ENCODE data around the gene F10. TPM values are rescaled to one million over a fixed set of nuclear protein-coding genes. Genes with fewer than 3 reads are reported as not detected.
"Not testable (repeated sequence)": the region's sequence is repeated elsewhere in the genome, so short reads cannot be mapped to it uniquely, and the experiment has no call there.

Gene F10
- total and polyA plus RNA-seq, 9 of the 15 experiments (the other 6 are each of a cell fraction or from before 2014, with no cell fraction given): 0.04 to 0.09 (median 0.07) TPM; not detected in 5

DNA sequence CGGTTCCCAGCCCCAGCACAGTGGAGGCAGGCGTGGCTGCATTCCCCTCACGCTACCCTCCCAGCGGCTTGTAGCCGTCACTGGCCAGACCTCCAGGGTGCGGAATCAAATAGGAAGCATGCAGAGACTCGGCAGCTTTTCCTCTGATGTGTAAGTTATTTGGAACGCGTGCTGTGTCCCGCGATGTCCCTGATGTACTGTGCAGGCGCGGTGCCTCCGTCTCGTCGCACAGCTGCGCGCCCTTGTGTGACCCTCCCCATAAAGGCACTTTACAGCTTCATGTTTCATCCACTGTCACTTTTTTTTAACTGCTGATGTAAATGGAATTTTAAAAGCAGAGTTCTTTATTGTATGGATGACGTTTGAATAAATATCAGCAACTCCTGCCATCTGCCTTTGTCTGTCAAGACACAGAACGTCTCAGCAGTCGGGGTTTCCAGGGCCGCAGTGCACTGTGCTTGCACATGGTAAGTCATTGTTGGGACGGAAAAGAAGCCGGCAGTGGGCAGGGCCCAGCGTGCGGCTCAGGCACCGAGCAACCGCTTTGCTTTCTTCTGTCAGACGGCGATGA is 24.4 kb upstream of the F10 start (continued):
- TF ChIP-seq, protein P1, sequence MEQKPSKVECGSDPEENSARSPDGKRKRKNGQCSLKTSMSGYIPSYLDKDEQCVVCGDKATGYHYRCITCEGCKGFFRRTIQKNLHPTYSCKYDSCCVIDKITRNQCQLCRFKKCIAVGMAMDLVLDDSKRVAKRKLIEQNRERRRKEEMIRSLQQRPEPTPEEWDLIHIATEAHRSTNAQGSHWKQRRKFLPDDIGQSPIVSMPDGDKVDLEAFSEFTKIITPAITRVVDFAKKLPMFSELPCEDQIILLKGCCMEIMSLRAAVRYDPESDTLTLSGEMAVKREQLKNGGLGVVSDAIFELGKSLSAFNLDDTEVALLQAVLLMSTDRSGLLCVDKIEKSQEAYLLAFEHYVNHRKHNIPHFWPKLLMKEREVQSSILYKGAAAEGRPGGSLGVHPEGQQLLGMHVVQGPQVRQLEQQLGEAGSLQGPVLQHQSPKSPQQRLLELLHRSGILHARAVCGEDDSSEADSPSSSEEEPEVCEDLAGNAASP (IDR thresholded peaks at IDR 0.05): no peak
- TF ChIP-seq ZNF133 (CRISPR knock-in tag; IDR thresholded peaks at IDR 0.05): no peak

DNA sequence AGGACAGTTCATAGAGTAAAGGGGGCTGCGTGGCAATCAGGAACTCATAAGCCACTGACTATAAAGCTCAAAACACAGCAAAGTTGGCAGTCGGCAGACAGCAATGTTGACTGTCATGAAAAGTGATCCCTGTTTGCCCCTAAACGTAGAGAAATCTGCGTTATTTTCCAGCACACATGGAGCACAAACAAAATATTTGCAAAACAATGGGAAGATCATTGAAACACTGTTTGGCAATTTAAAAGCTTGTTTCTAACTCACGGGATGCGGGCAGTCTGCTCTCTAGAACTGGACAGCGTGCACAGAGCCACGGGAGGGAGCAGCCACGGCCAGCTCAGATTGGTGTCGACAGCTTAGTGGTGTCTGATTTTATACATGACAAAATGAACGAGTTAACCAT is 23.5 kb upstream of the F10 start:
- Histone ChIP-seq H3K27ac (ENCODE audit: extremely low read depth, low read depth, low read length) (no peak overlapping the region), H3K4me2 (ENCODE audit: insufficient read depth, low read length) (no peak overlapping the region), H3K4me3 (no peak overlapping the region), H3K36me3 (ENCODE audit: control insufficient read depth, insufficient read depth, low read length) (no peaks in the 10 kb centered on the region), H4K20me1 (replicated peaks; ENCODE audit: control insufficient read depth, insufficient read depth, low read length) (peaks cover 2% of the 10 kb centered on the region; the same call in 1 of the 2 replicates), H3K9me3 (replicated peaks; ENCODE audit: control insufficient read depth, insufficient read depth, low read depth, low read length) (no peaks in the 10 kb centered on the region), H2AFZ (ENCODE audit: low read depth, low read length) (no peak overlapping the region), H3K27me3 (ENCODE audit: control insufficient read depth in 2 of 2, insufficient read depth in 2 of 2, low read length in 2 of 2) (peaks cover 29 to 79% of the 10 kb centered on the region in 2 experiments), H3K4me1 (replicated peaks in 1 of 2; ENCODE audit: control insufficient read depth in 2 of 2, insufficient read depth in 2 of 2, low read length in 2 of 2) (0 out of 5 replicates have a peak, but pooled peaks cover 0 to 4% of the 10 kb centered on the region in 2 experiments), H3K9ac (ENCODE audit: insufficient read depth in 1 of 2, low read depth in 2 of 2, low read length in 2 of 2) (no peak overlapping the region), H3K9me1 (ENCODE audit: control insufficient read depth, insufficient read depth, low read length) (no peaks in the 10 kb centered on the region), H3K79me2 (ENCODE audit: control insufficient read depth, insufficient read depth, low read length) (no peaks in the 10 kb centered on the region)
- in situ Hi-C loops (cut with MboI): no loop called here
- no TSS peak for BruUV-seq (replicated peaks)
- no peak for DNase-seq (ENCODE audit: extremely low read depth in 1 of 4, low spot score in 3 of 4)
- no peak for TF ChIP-seq ZNF282 (CRISPR knock-in tag; IDR thresholded peaks at IDR 0.05)
- peak; percentile 93 for TF ChIP-seq CBX8 (IDR thresholded peaks at IDR 0.05; ENCODE audit: borderline replicate concordance, extremely low read depth, low read depth, low read length, poor library complexity, severe bottlenecking)
- TF ChIP-seq CBX2 (IDR thresholded peaks at IDR 0.05; ENCODE audit: insufficient read depth, low read length, poor library complexity, severe bottlenecking): peak; percentile 90
- TF ChIP-seq BMI1 (IDR thresholded peaks at IDR 0.05; ENCODE audit: low read length): 0 out of 2 replicates have a peak, but pooled peaks have one; percentile 11
- FAIRE-seq: no peak
- ChIA-PET CTCF (ENCODE audit: low intra/inter-chr PET ratio) (no interaction called here), POLR2A (interaction anchor here (0.5 to 1.0 kb wide), 2 partner anchors 9 to 330 kb away, joined by 3 to 4 read pairs; no protein-coding TSS in a partner anchor)
- ATAC-seq: no peak
- 2% methylated on average over 11 of the region's 11 CpGs for WGBS (ENCODE audit: insufficient coverage, low coverage, missing lambda C conversion rate)
- intact Hi-C loops (cut with micrococcal nuclease): no loop called here

DNA sequence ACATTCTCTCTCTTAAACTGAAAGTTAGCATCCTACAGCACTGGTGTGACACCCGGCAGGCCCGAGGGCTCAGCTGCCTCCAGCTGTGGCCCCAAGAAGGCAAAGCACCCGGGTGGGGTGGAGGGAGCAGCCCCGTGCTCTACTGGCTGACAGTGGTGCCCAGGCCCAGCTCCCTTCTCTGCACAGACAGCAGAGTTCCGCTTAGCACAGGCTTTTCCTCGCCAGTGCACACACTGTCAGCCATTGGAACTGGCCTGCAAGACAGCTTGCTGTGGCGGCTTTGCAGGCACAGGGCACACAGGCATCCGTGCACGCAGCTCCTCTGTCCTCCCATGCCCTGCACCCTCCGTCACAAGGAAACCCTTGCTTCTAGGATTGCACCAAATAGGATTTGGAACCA is 20.3 kb upstream of the F10 start:
- H3K9me3 ChIP-seq (replicated peaks; ENCODE audit: control insufficient read depth, insufficient read depth, low read depth, low read length); intact Hi-C loops (cut with micrococcal nuclease); H3K79me2 ChIP-seq (ENCODE audit: control insufficient read depth, insufficient read depth, low read length); H3K9ac ChIP-seq (ENCODE audit: insufficient read depth in 1 of 2, low read depth in 2 of 2, low read length in 2 of 2); ATAC-seq; H3K36me3 ChIP-seq (ENCODE audit: control insufficient read depth, insufficient read depth, low read length); H3K4me2 ChIP-seq (ENCODE audit: insufficient read depth, low read length); BruUV-seq (replicated peaks); H3K9me1 ChIP-seq (ENCODE audit: control insufficient read depth, insufficient read depth, low read length); FAIRE-seq; H3K4me3 ChIP-seq; in situ Hi-C loops (cut with MboI); H4K20me1 ChIP-seq (replicated peaks; ENCODE audit: control insufficient read depth, insufficient read depth, low read length); POLR2A ChIA-PET; H2AFZ ChIP-seq (ENCODE audit: low read depth, low read length); CTCF ChIA-PET (ENCODE audit: low intra/inter-chr PET ratio); H3K27ac ChIP-seq (ENCODE audit: extremely low read depth, low read depth, low read length); DNase-seq (ENCODE audit: extremely low read depth in 1 of 4, low spot score in 3 of 4): not testable (repeated sequence)
- H3K27me3 ChIP-seq (ENCODE audit: control insufficient read depth in 2 of 2, insufficient read depth in 2 of 2, low read length in 2 of 2): peaks cover 21 to 54% of the 10 kb centered on the region in 2 experiments
- WGBS (ENCODE audit: insufficient coverage, low coverage, missing lambda C conversion rate): 0% methylated on average over 4 of the region's 10 CpGs
- H3K4me1 ChIP-seq (replicated peaks in 1 of 2; ENCODE audit: control insufficient read depth in 2 of 2, insufficient read depth in 2 of 2, low read length in 2 of 2): peaks cover 0 to 14% of the 10 kb centered on the region in 2 experiments; a peak in 2 of 5 replicates

All from K562 (cell line).